ENCODE measurements around the gene KANSL2. TPM values are rescaled to one million over a fixed set of nuclear protein-coding genes. Genes with fewer than 3 reads are reported as not detected.

Gene KANSL2
- total RNA-seq, 4 donors from 2014 or later, result 69.0 to 107 (median 76.4) TPM

GRCh38 chr12:48687592-48687991, 5.6 kb upstream of the KANSL2 start:
- H3K36me3 ChIP-seq, result peaks cover 0 to 6% of the 10 kb centered on the region in 2 donors
- ATAC-seq, result no peak
- no peaks in the 10 kb centered on the region for H3K9me3 ChIP-seq
- intact Hi-C loops (cut with DNase I; ENCODE audit: low total_unique reads) (no loop called here), in situ Hi-C loops (cut with MboI; ENCODE audit: low sequenced_read_pairs in 4 of 4) (no loop called here)
- DNase-seq, result no peak
- H3K27ac ChIP-seq, result no peak overlapping the region
- TF ChIP-seq POLR2A (IDR thresholded peaks at IDR 0.05) (no peak), CTCF (IDR thresholded peaks at IDR 0.05 in 4 of 5, conservative IDR thresholded peaks at IDR 0.05 in 1 of 5) (no peak)
- H3K27me3 ChIP-seq, result no peaks in the 10 kb centered on the region
- H3K4me1 ChIP-seq, result peaks cover 25 to 34% of the 10 kb centered on the region in 2 donors
- H3K4me3 ChIP-seq, result no peak overlapping the region

GRCh38 chr12:48686615-48687334, 4.7 kb upstream of the KANSL2 start:
- Histone ChIP-seq H3K4me1 (peaks cover 23 to 28% of the 10 kb centered on the region in 2 donors), H3K27me3 (no peaks in the 10 kb centered on the region), H3K36me3 (no peaks in the 10 kb centered on the region), H3K9me3 (no peaks in the 10 kb centered on the region), H3K27ac (no peak overlapping the region), H3K4me3 (no peak overlapping the region)
- in situ Hi-C loops (cut with MboI; ENCODE audit: low sequenced_read_pairs in 4 of 4), result no loop called here
- TF ChIP-seq CTCF (IDR thresholded peaks at IDR 0.05 in 4 of 5, conservative IDR thresholded peaks at IDR 0.05 in 1 of 5) (no peak), POLR2A (IDR thresholded peaks at IDR 0.05) (no peak)
- no peak for DNase-seq
- ATAC-seq, result no peak
- intact Hi-C loops (cut with DNase I; ENCODE audit: low total_unique reads), result no loop called here

- Histone ChIP-seq H3K4me1 (peaks cover 16 to 22% of the 10 kb centered on the region in 2 donors), H3K27me3 (no peaks in the 10 kb centered on the region), H3K27ac (no peak overlapping the region), H3K36me3 (no peaks in the 10 kb centered on the region), H3K9me3 (no peaks in the 10 kb centered on the region), H3K4me3 (no peak overlapping the region)
- DNase-seq (no peak), ATAC-seq (no peak)
- intact Hi-C loops (cut with DNase I; ENCODE audit: low total_unique reads), result no loop called here
- in situ Hi-C loops (cut with MboI; ENCODE audit: low sequenced_read_pairs in 4 of 4), result no loop called here
- no peak for TF ChIP-seq CTCF (IDR thresholded peaks at IDR 0.05 in 4 of 5, conservative IDR thresholded peaks at IDR 0.05 in 1 of 5)
- no peak for TF ChIP-seq POLR2A (IDR thresholded peaks at IDR 0.05)
These were observed 4.1 kb upstream of the KANSL2 start for GRCh38 chr12:48686037-48686595.

- Histone ChIP-seq H3K4me1 (peaks cover 26 to 30% of the 10 kb centered on the region in 2 donors), H3K27ac (no peak overlapping the region), H3K27me3 (no peaks in the 10 kb centered on the region), H3K36me3 (peaks cover 0 to 18% of the 10 kb centered on the region in 2 donors), H3K4me3 (no peak overlapping the region), H3K9me3 (no peaks in the 10 kb centered on the region)
- intact Hi-C loops (cut with DNase I; ENCODE audit: low total_unique reads), result loop anchor here (2.0 to 5.0 kb wide), 2 partner anchors 33 to 331 kb away; partner anchors contain the start of genes CCNT1 and ZNF641
- no peak for DNase-seq
- no peak for ATAC-seq
- no peak for TF ChIP-seq CTCF (IDR thresholded peaks at IDR 0.05 in 4 of 5, conservative IDR thresholded peaks at IDR 0.05 in 1 of 5)
- no peak for TF ChIP-seq POLR2A (IDR thresholded peaks at IDR 0.05)
- in situ Hi-C loops (cut with MboI; ENCODE audit: low sequenced_read_pairs in 4 of 4), result no loop called here
These were observed 1.5 kb upstream of the KANSL2 start for GRCh38 chr12:48683534-48683933.
